Ishikawa (cell line): ENCODE data around the gene SGO2.

Experiments used
- CEBPB ChIP-seq: IDR thresholded peaks from 2 replicates; pipeline ENCODE4 v1.6.1; 2012
- CREB1 ChIP-seq: IDR thresholded peaks from 2 replicates; pipeline ENCODE4 v1.6.1; 2012; ENCODE audit warnings: low read depth
- EGR1 ChIP-seq: IDR thresholded peaks from 2 replicates; pipeline ENCODE4 v1.6.1; 2012
- EP300 ChIP-seq: IDR thresholded peaks from 2 replicates; pipeline ENCODE4 v1.6.1; 2012; ENCODE audit warnings: borderline replicate concordance
- FOXM1 ChIP-seq: IDR thresholded peaks from 2 replicates; pipeline ENCODE4 v1.6.1; 2012; ENCODE audit warnings: low read depth, borderline replicate concordance
- MAX ChIP-seq: IDR thresholded peaks from 2 replicates; pipeline ENCODE4 v1.6.1; 2012
- NFIC ChIP-seq: IDR thresholded peaks from 2 replicates; pipeline ENCODE4 v1.6.1; 2012
- RAD21 ChIP-seq: IDR thresholded peaks from 2 replicates; pipeline ENCODE4 v1.6.1; 2012; ENCODE audit warnings: low read depth
- REST ChIP-seq: IDR thresholded peaks from 2 replicates; pipeline ENCODE4 v1.6.1; 2012; ENCODE audit warnings: low read depth, mild to moderate bottlenecking
- TAF1 ChIP-seq: IDR thresholded peaks from 2 replicates; pipeline ENCODE4 v1.6.1; 2012; ENCODE audit warnings: low read depth, mild to moderate bottlenecking
- TCF12 ChIP-seq: IDR thresholded peaks from 2 replicates; pipeline ENCODE4 v1.6.1; 2012; ENCODE audit warnings: low read depth
- USF1 ChIP-seq: IDR thresholded peaks from 2 replicates; pipeline ENCODE4 v1.6.1; 2012
- YY1 ChIP-seq: IDR thresholded peaks from 2 replicates; pipeline ENCODE4 v1.6.1; 2012; ENCODE audit warnings: low read depth
- ZBTB7A ChIP-seq: IDR thresholded peaks from 2 replicates; pipeline ENCODE4 v1.6.1; 2012; ENCODE audit warnings: low read depth

GRCh38 chr2:200586644-200586975 lies 60.6 kb downstream of the SGO2 start:
- TF ChIP-seq MAX = no peak
- no peak for TF ChIP-seq TAF1
- TF ChIP-seq REST = no peak
- no peak for TF ChIP-seq CEBPB
- TF ChIP-seq EGR1 = no peak
- TF ChIP-seq FOXM1 = no peak
- no peak for TF ChIP-seq NFIC
- TF ChIP-seq USF1 = no peak
- TF ChIP-seq ZBTB7A = no peak
- no peak for TF ChIP-seq CREB1
- no peak for TF ChIP-seq RAD21
- TF ChIP-seq TCF12 = no peak
- no peak for TF ChIP-seq EP300
- no peak for TF ChIP-seq YY1
